WERI-Rb-1 (cell line): ENCODE data around the gene CSNK1G3.
"Not testable (repeated sequence)": the region's sequence is repeated elsewhere in the genome, so short reads cannot be mapped to it uniquely, and the experiment has no call there.

Experiments used
- DNase-seq: peaks from one replicate; pipeline ENCODE4 v3.0.0-alpha.2; 2020
- H3K27ac ChIP-seq: fragments of 250-450 bp; sonication (Bioruptor Pico); 2 replicates; pipeline ENCODE4 v1.5.1; 2020; ENCODE audit warnings: mild to moderate bottlenecking, moderate library complexity
- H3K27me3 ChIP-seq: fragments of 250-450 bp; sonication (Bioruptor Pico); 2 replicates; pipeline ENCODE4 v1.5.1; 2021; ENCODE audit warnings: mild to moderate bottlenecking, low read depth, moderate library complexity; ENCODE audit not compliant: insufficient read depth, severe bottlenecking
- H3K36me3 ChIP-seq: fragments of 250-450 bp; sonication (Bioruptor Pico); 2 replicates; pipeline ENCODE4 v1.5.1; 2020; ENCODE audit warnings: mild to moderate bottlenecking, moderate library complexity
- H3K4me3 ChIP-seq: 2 replicates; pipeline ENCODE4 v1.5.1; 2011; ENCODE audit warnings: low read depth, mild to moderate bottlenecking, control low read depth, low read length
- H3K9me3 ChIP-seq: fragments of 250-450 bp; sonication (Bioruptor Pico); 2 replicates; pipeline ENCODE4 v1.5.1; 2021; ENCODE audit warnings: mild to moderate bottlenecking, moderate library complexity; ENCODE audit not compliant: severe bottlenecking
- CTCF ChIP-seq: IDR thresholded peaks from 2 replicates; pipeline ENCODE4 v1.5.1; 2011; ENCODE audit warnings: low read depth, mild to moderate bottlenecking, control low read depth, inconsistent platforms, low read length

CSNK1G3 gene

GRCh38 chr5:123490974-123491373 is 21.0 kb upstream of the CSNK1G3 start:
- Histone ChIP-seq H3K4me3 (no peak overlapping the region), H3K9me3 (no peaks in the 10 kb centered on the region), H3K27me3 (no peaks in the 10 kb centered on the region), H3K27ac (no peak overlapping the region), H3K36me3 (no peaks in the 10 kb centered on the region)
- DNase-seq = no peak
- TF ChIP-seq CTCF = no peak

- H3K27ac ChIP-seq, DNase-seq, H3K36me3 ChIP-seq, H3K27me3 ChIP-seq, H3K9me3 ChIP-seq, H3K4me3 ChIP-seq: not testable (repeated sequence)
Measured at GRCh38 chr5:123495211-123495610, 16.8 kb upstream of the CSNK1G3 start.

GRCh38 chr5:123496892-123497291 is 15.1 kb upstream of the CSNK1G3 start:
- H3K9me3 ChIP-seq = no peaks in the 10 kb centered on the region
- H3K36me3 ChIP-seq = no peaks in the 10 kb centered on the region
- no peak overlapping the region for H3K27ac ChIP-seq
- H3K27me3 ChIP-seq = peaks cover 4% of the 10 kb centered on the region
- DNase-seq = no peak
- H3K4me3 ChIP-seq = no peak overlapping the region
- no peak for TF ChIP-seq CTCF

- Histone ChIP-seq H3K27ac (no peak overlapping the region), H3K9me3 (no peaks in the 10 kb centered on the region), H3K4me3 (no peak overlapping the region), H3K36me3 (no peaks in the 10 kb centered on the region), H3K27me3 (peaks cover 24% of the 10 kb centered on the region)
- no peak for DNase-seq
- TF ChIP-seq CTCF = no peak
Measured at GRCh38 chr5:123500471-123500870, 11.5 kb upstream of the CSNK1G3 start.

- Histone ChIP-seq H3K9me3 (no peaks in the 10 kb centered on the region), H3K27me3 (peaks cover 38% of the 10 kb centered on the region), H3K4me3 (no peak overlapping the region), H3K36me3 (no peaks in the 10 kb centered on the region), H3K27ac (no peak overlapping the region)
- no peak for DNase-seq
- no peak for TF ChIP-seq CTCF
Measured at GRCh38 chr5:123502120-123502519, 9.9 kb upstream of the CSNK1G3 start.

GRCh38 chr5:123503299-123503698 is 8.7 kb upstream of the CSNK1G3 start:
- Histone ChIP-seq H3K27ac (no peak overlapping the region), H3K36me3 (no peaks in the 10 kb centered on the region), H3K4me3 (no peak overlapping the region), H3K9me3 (no peaks in the 10 kb centered on the region), H3K27me3 (peaks cover 44% of the 10 kb centered on the region)
- DNase-seq = no peak
- no peak for TF ChIP-seq CTCF
